Measurements from ENCODE around the gene ERICH4. TPM values are rescaled to one million over a fixed set of nuclear protein-coding genes. Genes with fewer than 3 reads are reported as not detected.
"Not testable (repeated sequence)": the region's sequence is repeated elsewhere in the genome, so short reads cannot be mapped to it uniquely, and the experiment has no call there.

Gene ERICH4
- total RNA-seq, 1 donor from 2014 or later = not detected

- no peak for DNase-seq
These were observed 28.5 kb upstream of the ERICH4 start for GRCh38 chr19:41414461-41414860.

- DNase-seq = no peak
These were observed 27.8 kb upstream of the ERICH4 start for GRCh38 chr19:41415154-41415571.

DNA sequence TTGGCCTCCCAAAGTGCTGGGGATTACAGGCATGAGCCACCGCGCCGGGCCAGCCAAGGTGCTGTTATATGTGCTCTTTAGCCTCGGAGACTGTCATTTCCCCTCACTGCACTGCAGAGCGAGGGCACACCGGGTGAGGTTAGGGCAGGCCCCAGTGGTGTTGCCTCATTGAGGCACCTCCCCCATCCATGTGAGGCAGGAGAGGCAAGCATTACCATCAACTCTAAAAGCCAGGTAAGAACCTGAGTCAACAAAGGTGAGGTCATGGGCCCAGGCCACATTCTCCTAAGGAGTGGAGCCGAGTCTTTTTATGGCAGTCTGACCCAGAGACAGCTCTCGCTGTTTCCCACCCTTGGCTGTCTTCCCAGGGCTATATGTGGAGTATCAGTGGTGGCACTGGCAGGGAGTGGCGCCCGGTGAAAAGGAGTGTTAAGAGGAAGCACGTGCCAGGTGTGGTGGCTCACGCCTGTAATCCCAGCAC lies 26.7 kb upstream of the ERICH4 start:
- no peak for DNase-seq

GRCh38 chr19:41420101-41420880 lies 22.7 kb upstream of the ERICH4 start:
- DNase-seq = no peak

DNA sequence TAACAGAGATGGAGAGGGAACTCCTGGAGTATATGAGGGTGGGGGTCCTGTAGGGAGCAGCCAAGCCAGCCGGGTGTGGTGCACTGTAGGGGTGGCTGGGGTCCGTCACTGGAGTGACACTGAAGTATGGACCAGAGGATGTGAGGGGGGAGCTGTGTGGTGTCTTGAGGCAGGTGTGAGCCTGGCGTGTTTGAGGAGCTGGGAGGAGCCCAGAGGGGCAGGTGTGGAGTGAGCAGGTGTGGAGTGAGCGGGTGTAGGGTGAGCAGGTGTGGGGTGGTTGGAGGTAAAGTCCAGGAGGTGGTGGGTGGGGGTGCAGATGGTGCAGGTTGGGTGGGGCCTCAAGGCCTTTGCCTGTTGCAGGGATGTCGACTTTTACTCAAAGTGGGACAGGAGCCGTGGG lies 21.6 kb upstream of the ERICH4 start:
- DNase-seq = no peak

DNA sequence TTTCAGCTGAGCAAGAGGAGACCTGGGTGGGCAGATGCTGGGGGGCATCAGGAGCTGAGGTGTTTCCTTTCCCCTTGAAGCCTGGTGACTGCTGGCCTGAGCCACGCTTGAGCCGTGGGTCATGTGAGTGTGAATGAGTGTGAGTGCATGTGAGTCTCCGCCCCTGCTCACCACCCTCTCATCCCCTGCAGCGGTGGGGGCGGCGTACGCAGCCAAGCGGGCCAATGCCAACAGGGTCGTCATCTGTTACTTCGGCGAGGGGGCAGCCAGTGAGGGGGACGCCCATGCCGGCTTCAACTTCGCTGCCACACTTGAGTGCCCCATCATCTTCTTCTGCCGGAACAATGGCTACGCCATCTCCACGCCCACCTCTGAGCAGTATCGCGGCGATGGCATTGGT lies 21.0 kb upstream of the ERICH4 start:
- no peak for DNase-seq

DNA sequence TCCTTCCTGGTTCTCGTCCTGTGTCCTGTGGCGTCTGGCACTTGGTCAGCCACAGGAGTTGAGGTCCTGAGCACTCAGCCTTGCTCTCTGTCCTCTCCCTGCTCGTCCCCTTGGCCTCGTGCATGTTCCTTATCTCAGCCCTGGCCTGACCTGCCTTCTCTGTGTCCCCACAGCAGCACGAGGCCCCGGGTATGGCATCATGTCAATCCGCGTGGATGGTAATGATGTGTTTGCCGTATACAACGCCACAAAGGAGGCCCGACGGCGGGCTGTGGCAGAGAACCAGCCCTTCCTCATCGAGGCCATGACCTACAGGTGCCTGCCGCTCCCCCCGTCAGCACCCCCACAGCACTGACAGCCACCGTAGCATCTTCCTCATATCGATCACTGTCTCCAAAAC lies 20.5 kb upstream of the ERICH4 start:
- no peak for DNase-seq

- no peak for DNase-seq
These were observed 20.0 kb upstream of the ERICH4 start for GRCh38 chr19:41422955-41423354.

DNA sequence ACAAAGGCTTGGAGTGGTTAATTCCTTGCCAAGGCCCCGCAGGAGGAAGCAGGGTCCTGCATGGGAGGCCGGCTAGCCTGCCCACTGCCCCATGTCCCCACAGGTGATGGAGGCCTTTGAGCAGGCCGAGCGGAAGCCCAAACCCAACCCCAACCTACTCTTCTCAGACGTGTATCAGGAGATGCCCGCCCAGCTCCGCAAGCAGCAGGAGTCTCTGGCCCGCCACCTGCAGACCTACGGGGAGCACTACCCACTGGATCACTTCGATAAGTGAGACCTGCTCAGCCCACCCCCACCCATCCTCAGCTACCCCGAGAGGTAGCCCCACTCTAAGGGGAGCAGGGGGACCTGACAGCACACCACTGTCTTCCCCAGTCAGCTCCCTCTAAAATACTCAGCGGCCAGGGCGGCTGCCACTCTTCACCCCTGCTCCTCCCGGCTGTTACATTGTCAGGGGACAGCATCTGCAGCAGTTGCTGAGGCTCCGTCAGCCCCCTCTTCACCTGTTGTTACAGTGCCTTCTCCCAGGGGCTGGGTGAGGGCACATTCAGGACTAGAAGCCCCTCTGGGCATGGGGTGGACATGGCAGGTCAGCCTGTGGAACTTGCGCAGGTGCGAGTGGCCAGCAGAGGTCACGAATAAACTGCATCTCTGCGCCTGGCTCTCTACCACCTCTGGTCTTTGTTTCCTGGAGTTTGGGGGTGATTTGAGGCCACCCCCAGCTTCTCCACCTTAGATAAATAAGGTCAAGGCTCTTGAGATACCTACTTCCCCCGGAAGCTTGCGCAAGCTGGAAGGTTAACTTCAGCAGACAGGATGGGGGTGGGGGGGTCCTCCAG lies 18.4 kb upstream of the ERICH4 start:
- no peak for DNase-seq

DNA sequence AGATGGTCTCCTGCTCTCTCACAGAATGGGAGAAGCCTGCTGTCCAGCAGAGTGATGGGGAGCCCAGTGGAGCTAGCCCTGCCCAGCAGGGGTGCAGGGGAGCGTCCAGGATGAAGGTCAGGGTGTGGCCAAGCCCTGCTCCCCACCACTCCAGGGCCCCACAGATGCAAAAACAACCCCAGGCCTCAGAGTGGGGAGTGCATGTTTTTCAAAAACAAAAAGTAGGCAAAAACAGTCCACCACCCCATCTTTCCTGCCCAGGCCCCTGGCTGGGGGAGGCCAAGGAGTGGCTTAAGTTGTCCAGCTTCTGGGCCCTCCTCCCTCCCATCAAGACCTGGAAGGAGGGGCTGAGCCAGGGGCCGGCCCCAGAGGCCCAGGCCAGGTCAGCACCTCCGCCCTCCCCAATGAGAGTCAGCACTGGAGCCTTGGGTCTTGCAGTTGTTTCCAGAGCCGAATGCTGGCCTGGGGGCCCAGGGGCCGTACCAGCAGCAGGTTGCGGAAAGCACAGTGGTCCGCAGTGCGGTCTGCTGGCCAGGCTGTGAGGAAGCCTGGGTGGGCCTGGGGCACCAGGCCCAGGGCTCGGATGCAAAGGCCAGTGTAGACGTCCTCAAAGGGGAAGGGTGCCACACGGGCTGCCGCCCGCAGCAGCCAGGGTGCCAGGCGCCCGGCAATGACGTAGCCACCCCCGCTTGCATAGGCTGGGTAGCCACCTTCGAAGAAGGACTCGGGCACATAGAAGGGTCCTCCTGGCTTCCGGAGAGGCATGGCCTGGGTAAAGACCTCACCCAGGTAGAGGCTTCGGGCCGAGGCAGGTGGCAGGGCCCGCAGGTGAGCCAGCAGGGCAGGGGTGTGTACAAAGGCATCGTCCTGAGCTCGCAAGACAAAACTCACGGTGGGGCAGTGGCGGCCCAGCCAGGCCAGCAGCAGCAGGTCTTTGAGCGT lies 17.5 kb upstream of the ERICH4 start:
- no peak for DNase-seq

GRCh38 chr19:41426116-41426841 lies 16.7 kb upstream of the ERICH4 start:
- DNase-seq = no peak

DNA sequence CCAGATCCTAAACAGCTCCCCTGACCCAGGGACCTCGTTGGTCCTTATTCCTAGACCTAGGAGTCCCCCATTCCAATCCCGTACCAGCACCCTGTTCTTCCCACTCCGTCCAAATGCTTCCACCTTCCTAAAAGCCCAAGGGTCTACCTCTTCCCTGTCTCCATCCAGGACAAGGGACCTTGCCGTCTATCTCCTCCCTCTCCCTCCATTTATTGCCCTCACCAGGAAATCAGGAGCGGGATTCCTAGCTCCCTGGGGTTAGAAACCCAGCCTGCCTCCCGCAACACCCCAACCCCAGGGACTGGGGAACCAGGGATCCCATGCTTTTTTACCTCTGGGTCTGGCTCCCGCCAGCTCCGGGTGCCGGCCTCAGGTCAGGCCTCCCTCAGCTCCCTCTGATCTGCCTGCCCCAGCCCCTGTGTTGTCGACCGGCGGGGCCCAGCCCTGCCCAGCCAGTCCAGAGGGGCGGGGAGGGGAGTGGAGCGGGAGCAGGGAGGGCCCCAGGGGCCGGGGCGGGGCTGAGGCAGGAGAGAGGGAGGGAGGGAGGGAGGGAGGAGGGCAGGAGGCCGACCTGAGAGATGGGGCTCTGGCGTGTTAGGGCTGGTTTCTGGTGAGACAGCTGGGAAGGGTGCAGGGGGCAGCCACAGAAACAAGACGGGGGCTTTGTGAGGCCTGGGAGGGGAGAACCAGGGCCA lies 15.9 kb upstream of the ERICH4 start, which contains the start of gene B3GNT8:
Gene B3GNT8, minus strand, starts transcription at position 423 of the 695 bp plus-strand sequence. CDS start 596 bp downstream, outside the sequence.
- DNase-seq = peak; percentile 34

DNA sequence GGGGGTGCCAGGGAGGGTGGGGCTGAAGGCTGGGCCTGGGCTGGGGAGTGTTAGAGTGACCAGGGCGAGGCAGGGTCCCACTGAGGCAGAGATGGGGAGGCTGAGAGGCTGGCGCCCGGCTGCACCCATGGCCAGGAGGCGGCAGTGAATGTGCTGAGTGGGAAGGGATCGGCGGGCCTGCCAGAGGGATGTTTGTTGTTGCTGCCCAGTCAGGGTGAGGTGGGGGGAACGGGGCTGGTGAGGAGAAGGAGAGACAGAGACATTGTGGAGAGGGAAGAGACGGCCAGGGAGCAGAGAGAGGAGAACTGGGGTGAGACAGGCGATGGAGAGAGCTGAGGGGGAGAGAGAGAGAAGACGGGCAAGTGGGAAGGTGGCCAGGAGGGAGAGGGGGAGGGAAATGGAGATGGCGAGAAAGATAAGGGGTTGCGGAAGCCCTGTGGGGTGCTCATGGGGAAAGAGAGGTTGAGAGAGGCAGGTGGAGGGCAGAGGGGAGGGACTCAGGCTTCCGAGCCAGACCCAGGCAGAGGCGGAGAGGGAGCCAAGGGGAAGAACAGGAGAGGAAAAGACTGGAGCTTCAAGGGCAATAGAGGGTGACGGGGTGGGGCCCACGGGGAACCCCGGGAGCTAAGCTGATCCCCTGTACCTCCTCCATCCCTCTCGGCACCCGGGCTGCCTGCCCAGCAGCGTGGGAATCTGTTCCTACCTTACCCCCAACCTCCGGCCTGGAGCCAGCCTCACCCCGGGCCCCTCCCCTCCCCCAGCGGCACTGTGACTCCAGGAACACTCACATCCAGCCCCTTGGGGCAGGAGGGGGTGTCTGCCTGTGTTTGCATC lies 15.1 kb upstream of the ERICH4 start:
- DNase-seq = no peak

DNA sequence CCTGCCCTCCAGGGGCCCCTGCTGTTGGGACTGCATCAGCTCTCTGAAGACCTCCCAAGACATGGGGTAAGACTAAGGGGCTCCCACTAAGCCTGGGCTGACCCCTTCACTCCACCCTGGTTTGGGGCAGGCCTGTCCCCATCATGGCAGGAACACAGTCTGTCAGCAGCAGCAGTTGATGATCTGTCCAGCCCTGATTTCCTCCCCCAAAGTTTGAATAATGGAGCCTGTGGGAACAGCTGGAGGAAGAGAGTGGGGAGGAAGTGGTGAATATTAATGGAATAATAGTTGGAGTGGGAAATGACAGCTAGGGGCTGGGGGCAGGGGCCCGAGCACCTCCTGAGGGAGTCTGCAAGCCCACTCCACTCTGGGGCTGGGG lies 14.5 kb upstream of the ERICH4 start:
- DNase-seq = no peak

GRCh38 chr19:41430922-41431321 lies 12.0 kb upstream of the ERICH4 start:
- DNase-seq = no peak

- DNase-seq = no peak
These were observed 11.2 kb upstream of the ERICH4 start for GRCh38 chr19:41431426-41432386.

DNA sequence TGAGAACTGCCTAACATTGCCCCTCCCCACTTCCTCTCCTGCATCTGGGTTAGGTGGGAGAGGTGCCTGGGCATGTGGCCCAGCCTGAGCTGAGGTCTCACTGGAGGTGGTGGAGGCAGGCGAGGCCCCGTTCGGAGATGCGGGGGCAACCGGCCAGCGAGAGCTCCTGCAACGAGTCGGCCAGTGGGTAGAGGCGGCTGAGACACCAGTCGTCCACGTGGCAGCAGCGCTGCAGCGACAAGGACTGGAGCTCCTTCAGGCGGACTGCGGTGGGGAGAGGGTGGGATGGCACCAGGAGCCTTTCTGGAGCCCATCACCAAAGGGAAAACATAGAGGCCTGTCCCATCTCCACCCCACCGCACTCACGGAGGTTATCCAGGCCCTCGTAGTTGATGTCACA lies 9.8 kb upstream of the ERICH4 start:
- no peak for DNase-seq

- DNase-seq = no peak
These were observed 8.5 kb upstream of the ERICH4 start for GRCh38 chr19:41434450-41434849.

DNA sequence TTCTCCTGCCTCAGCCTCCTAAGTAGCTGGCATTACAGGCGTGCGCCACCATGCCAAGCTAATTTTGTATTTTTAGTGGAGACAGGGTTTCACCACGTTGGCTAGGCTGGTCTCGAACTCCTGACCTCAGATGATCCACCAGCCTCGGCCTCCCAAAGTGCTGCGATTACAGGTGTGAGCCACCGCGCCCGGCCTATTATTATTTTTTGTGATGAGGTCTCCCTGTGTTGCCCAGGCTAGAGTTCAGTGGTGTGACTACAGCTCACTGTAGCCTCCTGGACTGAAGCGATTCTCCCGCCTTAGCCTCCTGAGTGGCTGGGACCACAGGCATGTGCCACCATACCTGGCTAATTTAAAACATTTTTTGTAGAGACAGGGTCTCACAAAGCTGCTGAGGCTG lies 7.6 kb upstream of the ERICH4 start:
- DNase-seq = not testable (repeated sequence)
